ENCODE measurements around the gene NSFL1C. TPM values are rescaled to one million over a fixed set of nuclear protein-coding genes. Genes with fewer than 3 reads are reported as not detected.

The NSFL1C gene
- total RNA-seq, 4 donors from 2014 or later = 34.0 to 61.9 (median 57.5) TPM

DNA sequence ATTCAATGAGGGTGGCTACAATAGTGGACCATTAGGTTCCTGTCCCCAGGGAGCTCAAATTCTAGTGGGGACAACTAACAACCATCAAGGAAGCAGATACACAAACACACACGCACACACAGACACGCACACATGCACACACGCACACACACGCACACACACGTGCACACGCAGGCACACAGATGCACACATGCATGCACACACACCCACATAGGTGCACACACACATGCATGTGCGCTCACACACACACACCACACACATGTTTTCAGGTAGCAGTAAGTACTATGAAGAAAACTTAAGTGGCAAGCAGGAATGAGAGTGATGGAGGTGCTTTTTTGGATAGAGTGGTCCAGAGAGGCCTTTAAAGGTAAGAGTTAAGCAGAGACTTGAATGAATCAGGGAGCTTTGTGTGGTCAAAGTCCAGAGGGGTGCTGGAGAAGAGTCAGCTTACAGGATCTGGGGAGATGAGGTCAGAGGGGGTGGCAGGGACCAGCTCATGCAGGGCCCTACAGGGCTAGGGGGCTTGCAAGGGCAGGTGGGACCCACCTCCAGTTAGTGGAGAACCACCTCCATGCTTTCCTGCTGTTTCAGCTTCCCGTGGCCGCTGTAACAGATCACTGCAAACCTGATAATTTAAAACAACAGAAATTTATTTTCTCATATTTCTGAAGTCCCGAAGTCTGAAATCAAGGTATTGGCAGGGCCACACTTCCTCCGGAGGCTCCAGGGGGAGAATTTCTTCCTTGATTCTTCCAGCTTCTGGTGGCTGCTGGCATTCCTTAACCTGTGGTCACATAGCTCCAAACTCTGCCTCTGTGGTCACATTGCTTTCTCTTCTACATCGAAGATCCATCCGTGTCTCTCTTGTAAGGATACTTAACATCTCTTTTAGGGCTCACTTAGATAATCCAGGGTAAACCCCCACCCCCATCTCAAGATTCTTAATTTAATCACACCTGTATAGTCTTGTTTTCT, 6.9 kb upstream of the NSFL1C start:
- TF ChIP-seq, protein P1, sequence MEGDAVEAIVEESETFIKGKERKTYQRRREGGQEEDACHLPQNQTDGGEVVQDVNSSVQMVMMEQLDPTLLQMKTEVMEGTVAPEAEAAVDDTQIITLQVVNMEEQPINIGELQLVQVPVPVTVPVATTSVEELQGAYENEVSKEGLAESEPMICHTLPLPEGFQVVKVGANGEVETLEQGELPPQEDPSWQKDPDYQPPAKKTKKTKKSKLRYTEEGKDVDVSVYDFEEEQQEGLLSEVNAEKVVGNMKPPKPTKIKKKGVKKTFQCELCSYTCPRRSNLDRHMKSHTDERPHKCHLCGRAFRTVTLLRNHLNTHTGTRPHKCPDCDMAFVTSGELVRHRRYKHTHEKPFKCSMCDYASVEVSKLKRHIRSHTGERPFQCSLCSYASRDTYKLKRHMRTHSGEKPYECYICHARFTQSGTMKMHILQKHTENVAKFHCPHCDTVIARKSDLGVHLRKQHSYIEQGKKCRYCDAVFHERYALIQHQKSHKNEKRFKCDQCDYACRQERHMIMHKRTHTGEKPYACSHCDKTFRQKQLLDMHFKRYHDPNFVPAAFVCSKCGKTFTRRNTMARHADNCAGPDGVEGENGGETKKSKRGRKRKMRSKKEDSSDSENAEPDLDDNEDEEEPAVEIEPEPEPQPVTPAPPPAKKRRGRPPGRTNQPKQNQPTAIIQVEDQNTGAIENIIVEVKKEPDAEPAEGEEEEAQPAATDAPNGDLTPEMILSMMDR (IDR thresholded peaks at IDR 0.05) = no peak
- DNase-seq (ENCODE audit: low spot score) = no peak
- ATAC-seq (ENCODE audit: low FRiP score) = no peak

- DNase-seq (ENCODE audit: low spot score) (no peak), ATAC-seq (ENCODE audit: low FRiP score) (no peak)
These were observed 6.1 kb upstream of the NSFL1C start for GRCh38 chr20:1472556-1473245.

GRCh38 chr20:1471242-1471641, 4.6 kb upstream of the NSFL1C start:
- ATAC-seq (ENCODE audit: low FRiP score) (no peak), DNase-seq (ENCODE audit: low spot score) (no peak)

More at GRCh38 chr20:1472556-1473245, 6.1 kb upstream of the NSFL1C start:
- TF ChIP-seq, protein P1 (IDR thresholded peaks at IDR 0.05) = no peak

DNA sequence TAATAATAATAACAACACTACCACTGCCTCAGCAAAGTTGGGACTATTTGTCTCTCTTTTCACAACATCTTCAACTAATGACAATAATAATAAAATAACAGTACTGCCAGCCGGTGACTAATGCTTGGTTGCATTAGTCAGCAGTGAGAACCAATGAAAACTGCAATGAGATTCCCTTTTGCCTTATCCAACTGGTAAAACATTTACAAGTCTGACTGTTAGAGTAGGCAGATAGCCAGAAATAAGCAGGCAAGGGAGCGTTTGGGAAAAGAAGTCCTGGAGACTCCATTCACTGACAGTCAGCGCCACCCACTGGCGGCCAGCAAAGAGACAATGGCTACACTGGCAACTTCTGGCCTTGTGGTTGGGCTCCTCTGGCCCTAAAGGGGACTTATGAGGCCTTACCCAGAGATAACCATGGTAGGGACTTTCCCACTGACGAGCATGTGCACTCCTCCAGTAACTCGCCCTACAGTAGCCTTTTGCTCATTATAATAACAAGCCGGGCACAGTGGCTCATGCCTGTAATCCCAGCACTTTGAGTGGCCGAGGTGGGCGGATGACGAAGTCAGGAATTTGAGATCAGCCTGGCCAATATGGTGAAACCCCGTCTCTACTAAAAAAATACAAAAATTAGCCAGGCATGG, 3.4 kb upstream of the NSFL1C start:
- TF ChIP-seq, protein P1 (IDR thresholded peaks at IDR 0.05) = peak in 1 of 3 donors; percentile 30
- peak; percentile 60 for DNase-seq (ENCODE audit: low spot score)
- ATAC-seq (ENCODE audit: low FRiP score) = peak; percentile 41

More at GRCh38 chr20:1471242-1471641, 4.6 kb upstream of the NSFL1C start:
- TF ChIP-seq, protein P1 (IDR thresholded peaks at IDR 0.05) = no peak

- DNase-seq (ENCODE audit: low spot score) (no peak), ATAC-seq (ENCODE audit: low FRiP score) (no peak)
- TF ChIP-seq, protein P1 (IDR thresholded peaks at IDR 0.05) = no peak
These were observed 2.8 kb upstream of the NSFL1C start for GRCh38 chr20:1469306-1469905.

GRCh38 chr20:1468117-1468624, 1.5 kb upstream of the NSFL1C start:
- ATAC-seq (ENCODE audit: low FRiP score) (no peak), DNase-seq (ENCODE audit: low spot score) (no peak)
- TF ChIP-seq, protein P1 (IDR thresholded peaks at IDR 0.05) = no peak
